HEK293T (cell line): ENCODE data around the gene ANKMY1.

ENCODE experiments used
- ELF4 ChIP-seq: fragments of 450-650 bp; IDR thresholded peaks from 2 replicates; pipeline ENCODE4 v1.6.1; 2017; ENCODE audit warnings: antibody characterized with exemption
- FOXK2 ChIP-seq: fragments of 450-650 bp; IDR thresholded peaks from 2 replicates; pipeline ENCODE4 v1.6.1; 2016; ENCODE audit warnings: mild to moderate bottlenecking
- FOXM1 ChIP-seq: fragments of 450-650 bp; IDR thresholded peaks from 2 replicates; pipeline ENCODE4 v1.6.1; 2017; ENCODE audit warnings: mild to moderate bottlenecking, borderline replicate concordance
- L3MBTL2 ChIP-seq: fragments of 450-650 bp; conservative IDR thresholded peaks from 2 replicates; pipeline ENCODE4 v1.6.1; 2016; ENCODE audit warnings: mild to moderate bottlenecking
- SP1 ChIP-seq: fragments of 450-650 bp; IDR thresholded peaks from 2 replicates; pipeline ENCODE4 v1.6.1; 2017
- ZNF384 ChIP-seq: fragments of 450-650 bp; IDR thresholded peaks from 2 replicates; pipeline ENCODE4 v1.6.1; 2016
- TF ChIP-seq, protein P1 (sequence below): fragments of 450-650 bp; IDR thresholded peaks from 2 replicates; pipeline ENCODE4 v1.6.1; 2016

DNA sequence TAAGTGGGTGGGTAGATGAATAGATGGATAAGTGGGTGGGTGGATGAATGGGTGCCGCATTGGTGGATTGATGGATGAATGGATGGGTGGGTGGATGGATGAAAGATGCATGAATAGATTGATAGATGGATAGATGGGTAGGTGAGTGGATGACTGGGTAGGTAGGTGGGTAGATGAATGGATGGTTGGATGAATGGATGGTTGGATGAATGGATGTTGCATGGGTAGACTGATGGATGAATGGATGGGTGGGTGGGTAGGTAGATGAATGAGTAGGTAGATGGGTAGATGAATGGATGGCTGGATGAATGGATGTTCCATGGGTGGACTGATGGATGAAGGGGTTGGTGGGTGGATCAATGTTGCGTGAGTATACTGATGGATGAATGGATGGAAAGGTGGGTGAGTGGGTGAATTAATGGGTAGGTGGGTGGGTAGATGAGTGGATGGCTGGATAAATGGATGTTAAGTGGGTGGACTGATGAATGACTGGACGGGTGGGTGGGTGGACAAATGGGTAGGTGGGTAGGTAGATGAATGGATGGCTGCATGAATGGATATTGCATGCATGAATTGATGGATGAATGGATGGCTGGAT lies 30.5 kb downstream of the ANKMY1 start:
- TF ChIP-seq, protein P1, sequence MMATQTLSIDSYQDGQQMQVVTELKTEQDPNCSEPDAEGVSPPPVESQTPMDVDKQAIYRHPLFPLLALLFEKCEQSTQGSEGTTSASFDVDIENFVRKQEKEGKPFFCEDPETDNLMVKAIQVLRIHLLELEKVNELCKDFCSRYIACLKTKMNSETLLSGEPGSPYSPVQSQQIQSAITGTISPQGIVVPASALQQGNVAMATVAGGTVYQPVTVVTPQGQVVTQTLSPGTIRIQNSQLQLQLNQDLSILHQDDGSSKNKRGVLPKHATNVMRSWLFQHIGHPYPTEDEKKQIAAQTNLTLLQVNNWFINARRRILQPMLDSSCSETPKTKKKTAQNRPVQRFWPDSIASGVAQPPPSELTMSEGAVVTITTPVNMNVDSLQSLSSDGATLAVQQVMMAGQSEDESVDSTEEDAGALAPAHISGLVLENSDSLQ: no peak
- TF ChIP-seq L3MBTL2 (no peak), FOXK2 (no peak), SP1 (no peak), ZNF384 (no peak), ELF4 (no peak), FOXM1 (no peak)
